WTC11 (cell line): ENCODE measurements around the gene QRICH2.

Source experiments
- ATF6 ChIP-seq: sonication (generic); formaldehyde crosslinking; IDR thresholded peaks from 2 replicates; pipeline ENCODE4 v1.8.1; 2023; ENCODE audit warnings: mild to moderate bottlenecking, missing genetic modification reagents
- CTCF ChIP-seq: fragments of 200-600 bp; IDR thresholded peaks from 2 replicates; pipeline ENCODE4 v1.8.0; 2022; ENCODE audit warnings: antibody characterized with exemption
- MAX ChIP-seq: sonication (generic); formaldehyde crosslinking; IDR thresholded peaks from 2 replicates; pipeline ENCODE4 v1.8.0; 2022; ENCODE audit warnings: mild to moderate bottlenecking, missing genetic modification reagents
- NR3C1 ChIP-seq: sonication (generic); formaldehyde crosslinking; conservative IDR thresholded peaks from 2 replicates; pipeline ENCODE4 v1.8.1; 2023; ENCODE audit warnings: low read depth, mild to moderate bottlenecking, missing genetic modification reagents
- SMAD4 ChIP-seq: sonication (generic); formaldehyde crosslinking; IDR thresholded peaks from 2 replicates; pipeline ENCODE4 v1.8.0; 2022; ENCODE audit warnings: mild to moderate bottlenecking, missing genetic modification reagents
- TF ChIP-seq, protein P1 (sequence below): fragments of 250-450 bp; sonication (Bioruptor Pico); IDR thresholded peaks from 2 replicates; pipeline ENCODE4 v2.1.2; 2022; ENCODE audit warnings: mild to moderate bottlenecking, moderate library complexity
- TF ChIP-seq, protein P2 (sequence below): sonication (generic); formaldehyde crosslinking; IDR thresholded peaks from 2 replicates; pipeline ENCODE4 v1.8.0; 2022; ENCODE audit warnings: mild to moderate bottlenecking, missing genetic modification reagents

GRCh38 chr17:76333673-76334505 is 25.8 kb upstream of the QRICH2 start:
- no peak for TF ChIP-seq ATF6
- TF ChIP-seq, protein P1, sequence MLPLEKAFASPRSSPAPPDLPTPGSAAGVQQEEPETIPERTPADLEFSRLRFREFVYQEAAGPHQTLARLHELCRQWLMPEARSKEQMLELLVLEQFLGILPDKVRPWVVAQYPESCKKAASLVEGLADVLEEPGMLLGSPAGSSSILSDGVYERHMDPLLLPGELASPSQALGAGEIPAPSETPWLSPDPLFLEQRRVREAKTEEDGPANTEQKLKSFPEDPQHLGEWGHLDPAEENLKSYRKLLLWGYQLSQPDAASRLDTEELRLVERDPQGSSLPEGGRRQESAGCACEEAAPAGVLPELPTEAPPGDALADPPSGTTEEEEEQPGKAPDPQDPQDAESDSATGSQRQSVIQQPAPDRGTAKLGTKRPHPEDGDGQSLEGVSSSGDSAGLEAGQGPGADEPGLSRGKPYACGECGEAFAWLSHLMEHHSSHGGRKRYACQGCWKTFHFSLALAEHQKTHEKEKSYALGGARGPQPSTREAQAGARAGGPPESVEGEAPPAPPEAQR = no peak
- TF ChIP-seq NR3C1 (CRISPR knock-in tag) = no peak
- TF ChIP-seq, protein P2, sequence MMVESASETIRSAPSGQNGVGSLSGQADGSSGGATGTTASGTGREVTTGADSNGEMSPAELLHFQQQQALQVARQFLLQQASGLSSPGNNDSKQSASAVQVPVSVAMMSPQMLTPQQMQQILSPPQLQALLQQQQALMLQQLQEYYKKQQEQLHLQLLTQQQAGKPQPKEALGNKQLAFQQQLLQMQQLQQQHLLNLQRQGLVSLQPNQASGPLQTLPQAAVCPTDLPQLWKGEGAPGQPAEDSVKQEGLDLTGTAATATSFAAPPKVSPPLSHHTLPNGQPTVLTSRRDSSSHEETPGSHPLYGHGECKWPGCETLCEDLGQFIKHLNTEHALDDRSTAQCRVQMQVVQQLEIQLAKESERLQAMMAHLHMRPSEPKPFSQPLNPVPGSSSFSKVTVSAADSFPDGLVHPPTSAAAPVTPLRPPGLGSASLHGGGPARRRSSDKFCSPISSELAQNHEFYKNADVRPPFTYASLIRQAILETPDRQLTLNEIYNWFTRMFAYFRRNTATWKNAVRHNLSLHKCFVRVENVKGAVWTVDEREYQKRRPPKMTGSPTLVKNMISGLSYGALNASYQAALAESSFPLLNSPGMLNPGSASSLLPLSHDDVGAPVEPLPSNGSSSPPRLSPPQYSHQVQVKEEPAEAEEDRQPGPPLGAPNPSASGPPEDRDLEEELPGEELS (CRISPR knock-in tag) = no peak
- no peak for TF ChIP-seq SMAD4 (CRISPR knock-in tag)
- TF ChIP-seq CTCF = no peak
- TF ChIP-seq MAX = no peak
